Activated gamma-delta T cell treated with anti-CD3 and anti-CD28 coated beads, Interleukin-2, amount 50 U/mL, for 16 hours (primary cell): ENCODE measurements around the gene MMP20.

ENCODE experiments used
- DNase-seq: peaks from one replicate; pipeline ENCODE4 v3.0.0-alpha.2; 2020; ENCODE audit warnings: low read depth

Gene MMP20

DNA sequence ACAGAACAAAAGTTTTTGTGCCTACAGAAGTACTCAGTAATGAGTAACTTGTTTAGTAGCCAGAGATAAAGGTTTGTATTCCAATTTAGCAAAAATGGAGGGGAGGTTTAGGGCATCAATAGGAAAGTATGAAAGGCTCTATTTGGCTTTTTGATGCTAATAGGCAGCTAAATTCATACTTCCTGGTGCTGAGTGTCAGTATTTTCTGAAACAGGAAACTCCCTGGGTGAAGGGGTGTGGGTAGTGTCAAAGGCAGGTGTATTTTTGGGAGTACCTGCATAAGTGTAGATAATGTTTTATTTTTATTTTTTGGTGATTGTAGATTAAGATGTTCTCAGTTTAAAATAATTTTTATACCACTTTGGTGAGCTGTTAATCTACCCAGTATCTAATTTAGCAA, 65.3 kb downstream of the MMP20 start:
- DNase-seq, result no peak

DNA sequence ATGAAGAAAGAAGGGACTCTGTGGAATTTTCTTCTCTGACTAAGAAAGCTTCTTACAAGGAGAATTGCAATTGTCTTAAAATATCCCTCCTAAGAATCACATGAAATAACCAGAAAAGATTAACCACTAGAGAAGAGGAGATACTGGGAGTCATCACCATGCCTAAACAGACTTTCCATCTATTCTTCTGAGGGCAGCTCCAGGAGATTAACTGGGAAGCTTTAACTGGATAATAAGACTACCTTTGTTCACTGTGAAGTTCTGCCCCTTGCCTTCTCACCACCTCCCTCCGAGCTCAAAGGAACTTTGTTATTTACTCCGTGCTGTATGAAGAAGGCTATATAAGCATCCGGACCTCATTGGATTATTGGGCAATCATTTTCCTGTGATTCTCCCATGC, 70.0 kb downstream of the MMP20 start:
- DNase-seq, result no peak

- DNase-seq, result no peak
Observed at GRCh38 chr11:102553835-102554282, 71.3 kb downstream of the MMP20 start.

GRCh38 chr11:102552447-102553194, 72.5 kb downstream of the MMP20 start:
- no peak for DNase-seq

GRCh38 chr11:102552020-102552419, 73.1 kb downstream of the MMP20 start:
- no peak for DNase-seq

DNA sequence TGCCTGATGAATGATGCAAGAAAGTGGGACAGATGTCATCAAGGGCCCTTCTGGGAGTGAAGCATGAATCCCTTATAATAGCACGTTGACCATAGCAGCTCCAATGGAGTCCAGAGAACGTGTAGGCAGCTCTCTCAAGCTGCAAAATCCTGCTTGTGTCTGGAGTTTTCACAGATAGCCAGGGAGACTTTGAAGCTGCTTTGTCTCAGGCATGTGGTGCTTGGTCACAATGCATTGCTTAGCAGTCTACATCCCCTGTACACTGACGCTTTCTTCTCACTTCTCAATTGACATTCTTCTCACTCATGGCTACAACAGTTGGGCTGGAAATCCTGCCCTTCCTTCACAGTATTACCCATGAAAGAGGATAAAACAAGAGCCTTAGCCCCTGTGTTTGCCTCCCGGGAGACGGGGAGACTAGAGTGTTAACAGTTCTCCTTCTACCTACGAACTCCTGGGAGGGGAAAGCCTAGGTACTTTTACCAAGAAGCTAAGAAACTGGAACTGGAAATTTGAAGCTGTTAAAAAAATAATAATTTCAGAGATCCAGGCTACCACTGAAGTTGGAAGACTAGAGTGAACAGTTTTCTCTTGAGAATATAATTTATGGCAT, 73.9 kb downstream of the MMP20 start:
- no peak for DNase-seq

GRCh38 chr11:102546923-102547471, 78.1 kb downstream of the MMP20 start:
- no peak for DNase-seq

- no peak for DNase-seq
Observed at GRCh38 chr11:102546427-102546826, 78.7 kb downstream of the MMP20 start.

- no peak for DNase-seq
Observed at GRCh38 chr11:102545701-102546100, 79.4 kb downstream of the MMP20 start.

GRCh38 chr11:102544594-102544993, 80.5 kb downstream of the MMP20 start:
- DNase-seq, result no peak

DNA sequence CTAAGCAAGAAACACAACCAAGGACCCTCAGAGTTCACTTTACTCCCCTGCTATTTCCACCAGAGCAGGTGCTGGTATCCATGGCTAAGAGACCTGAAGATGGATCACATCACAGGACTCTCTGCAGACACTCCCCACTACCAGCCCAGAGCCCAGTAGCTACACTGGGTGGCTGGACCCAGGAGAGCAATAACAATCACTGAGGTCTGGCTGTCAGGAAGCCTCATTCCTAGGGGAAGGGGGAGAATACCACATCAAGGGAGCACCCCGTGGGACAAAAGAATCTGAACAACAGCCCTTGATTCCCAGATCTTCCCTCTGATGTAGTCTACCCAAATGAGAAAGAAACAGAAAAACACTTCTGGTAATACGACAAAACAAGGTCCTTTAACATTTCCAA, 85.6 kb downstream of the MMP20 start:
- DNase-seq, result no peak

DNA sequence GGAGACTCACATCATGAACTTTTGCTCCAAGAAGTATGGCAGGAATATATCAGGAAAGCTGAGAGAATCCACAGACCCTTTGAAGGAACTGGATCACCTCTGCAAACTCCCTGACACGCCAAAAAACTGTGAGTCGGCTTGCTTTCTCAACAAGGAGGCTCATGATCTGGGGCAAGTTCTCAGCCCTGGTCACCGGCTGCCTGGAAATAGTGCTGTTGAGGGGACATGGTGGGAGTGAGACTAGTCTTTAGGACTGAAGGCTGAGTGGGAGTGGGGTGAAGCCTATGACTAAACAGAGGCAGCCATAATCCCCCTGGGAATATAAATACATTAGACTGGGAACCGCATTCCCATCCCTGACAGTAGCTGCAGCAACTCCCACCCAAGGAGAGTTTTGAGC, 86.2 kb downstream of the MMP20 start:
- no peak for DNase-seq

DNA sequence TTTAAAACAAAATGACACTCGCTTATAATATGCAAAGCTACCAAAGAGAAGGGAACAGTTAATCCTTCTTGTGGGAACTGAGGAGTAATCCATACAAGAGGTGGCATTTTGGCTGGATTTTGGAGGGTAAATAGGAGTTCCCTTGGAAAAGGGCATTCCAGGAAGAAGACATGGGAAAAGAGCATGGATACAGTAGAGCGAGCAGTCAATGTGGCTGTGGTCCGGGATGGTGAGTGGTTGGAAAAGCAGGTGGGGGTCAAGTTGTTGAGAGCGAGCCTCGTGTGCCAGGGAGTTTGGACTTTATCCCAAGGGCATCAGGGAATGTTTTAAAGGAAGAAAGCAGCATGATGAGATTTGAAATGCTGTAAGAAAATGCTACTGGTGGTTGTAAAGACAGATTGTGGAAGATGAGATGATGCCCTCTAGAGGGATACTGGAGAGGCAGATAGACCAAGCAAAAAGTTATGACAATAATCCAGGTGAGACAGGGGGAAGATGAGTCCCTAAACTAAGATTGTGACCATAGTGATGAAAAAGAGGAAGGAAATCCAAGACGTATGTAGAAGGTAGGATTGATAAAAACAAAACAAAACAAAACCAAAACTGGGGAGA, 90.8 kb downstream of the MMP20 start:
- DNase-seq, result no peak

GRCh38 chr11:102530558-102530957, 94.6 kb downstream of the MMP20 start, which contains the start of gene MMP7:
TSS of gene MMP7 (minus strand) at chr11:102530747. CDS start at chr11:102530700, 47 bp downstream.
- DNase-seq, result no peak

DNA sequence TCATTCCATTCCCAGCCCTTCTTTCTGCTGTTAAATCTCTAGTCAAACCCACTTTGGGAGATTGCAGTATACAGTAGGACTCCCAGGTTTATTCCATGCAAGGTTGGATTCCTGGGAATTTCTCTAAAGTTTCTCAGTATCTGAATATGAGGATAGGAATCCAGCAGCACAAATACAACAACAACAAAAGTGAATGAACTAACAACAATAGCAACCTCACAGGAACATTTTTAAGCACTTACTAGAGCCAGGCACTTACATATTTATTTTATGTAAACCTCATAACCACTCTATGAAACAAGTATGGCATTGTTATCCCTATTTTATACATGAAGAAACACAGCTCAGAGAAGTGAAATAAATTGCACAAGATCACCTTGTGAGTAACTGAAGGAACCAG, 96.5 kb downstream of the MMP20 start:
- DNase-seq, result no peak

DNA sequence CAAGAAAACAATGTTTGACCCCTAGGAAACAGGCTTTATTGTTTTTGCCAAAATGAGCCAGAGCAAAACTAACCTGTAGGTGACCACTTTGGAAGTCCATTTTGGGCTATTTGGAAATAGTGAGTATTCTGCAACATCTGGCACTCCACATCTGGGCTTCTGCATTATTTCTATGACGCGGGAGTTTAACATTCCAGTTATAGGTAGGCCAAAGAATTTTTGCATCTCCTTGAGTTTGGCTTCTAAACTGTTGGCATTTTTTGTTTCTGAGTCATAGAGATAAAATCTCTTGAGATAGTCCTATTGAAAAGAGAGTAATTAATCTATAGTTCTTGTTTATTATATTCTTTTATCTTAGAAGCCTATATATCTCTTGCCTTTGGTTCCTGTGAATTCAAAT, 97.4 kb downstream of the MMP20 start:
- DNase-seq, result no peak

DNA sequence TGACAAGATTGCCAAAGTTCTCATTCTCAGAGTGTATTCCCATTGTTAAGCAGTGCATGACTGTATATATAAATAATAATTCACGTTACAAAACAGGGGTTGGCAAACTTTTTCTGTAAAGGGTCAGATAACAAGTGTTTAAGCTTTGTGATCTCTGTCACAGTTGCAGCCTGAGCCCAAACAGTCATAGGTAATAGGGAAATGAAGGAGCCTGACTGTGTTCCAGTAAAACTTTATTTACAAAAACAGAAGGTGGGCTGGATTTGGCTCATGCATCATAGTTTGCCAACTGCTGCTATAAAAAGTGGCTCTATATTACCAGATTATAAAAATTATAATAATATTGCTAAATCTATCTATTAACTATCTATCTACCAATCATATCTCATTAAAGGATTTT, 98.1 kb downstream of the MMP20 start:
- no peak for DNase-seq
